GM19099 (cell line): ENCODE results near the gene DERL3.

Experiments used
- POLR2A ChIP-seq: IDR thresholded peaks from 3 replicates; pipeline ENCODE4 v1.6.1; 2011; ENCODE audit warnings: low read depth; ENCODE audit not compliant: insufficient read length; ENCODE audit errors: extremely low read depth

The DERL3 gene

DNA sequence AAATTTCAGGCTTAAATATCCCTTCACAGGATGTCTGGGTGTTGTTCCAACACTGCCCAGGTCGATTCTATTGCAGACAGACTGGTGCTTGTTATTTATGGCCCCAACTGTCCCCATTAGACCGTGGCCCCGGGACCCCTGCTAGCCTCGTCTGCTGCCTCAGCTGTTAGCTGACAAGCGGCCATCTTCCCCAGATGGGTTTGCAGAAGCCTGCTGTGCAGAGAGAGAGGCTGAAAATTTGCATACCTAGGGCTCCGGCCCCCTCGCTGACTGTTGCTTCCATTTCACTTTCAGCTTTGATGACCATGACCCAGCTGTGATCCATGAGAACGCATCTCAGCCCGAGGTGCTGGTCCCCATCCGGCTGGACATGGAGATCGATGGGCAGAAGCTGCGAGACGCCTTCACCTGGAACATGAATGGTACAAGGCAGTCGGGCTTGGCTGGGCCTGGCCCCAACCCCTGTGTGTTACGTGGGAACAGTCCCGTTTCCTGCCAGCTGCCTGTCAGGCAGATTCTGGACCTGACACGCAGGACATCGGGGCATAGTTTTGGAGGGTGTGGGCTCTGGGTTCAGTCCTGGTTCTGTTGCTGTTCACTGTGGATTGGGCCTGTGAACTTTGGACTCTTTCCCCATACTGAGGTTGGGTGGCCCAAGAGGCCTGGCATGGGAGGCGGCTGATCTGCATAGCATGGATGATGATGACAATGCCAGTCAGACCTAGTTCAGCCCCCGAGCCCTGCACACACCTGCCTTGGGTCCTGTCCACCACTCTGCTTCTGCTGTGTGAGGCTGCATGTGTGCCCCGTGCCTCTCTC, 35.6 kb downstream of the DERL3 start:
- peak; percentile 28 for TF ChIP-seq POLR2A

DNA sequence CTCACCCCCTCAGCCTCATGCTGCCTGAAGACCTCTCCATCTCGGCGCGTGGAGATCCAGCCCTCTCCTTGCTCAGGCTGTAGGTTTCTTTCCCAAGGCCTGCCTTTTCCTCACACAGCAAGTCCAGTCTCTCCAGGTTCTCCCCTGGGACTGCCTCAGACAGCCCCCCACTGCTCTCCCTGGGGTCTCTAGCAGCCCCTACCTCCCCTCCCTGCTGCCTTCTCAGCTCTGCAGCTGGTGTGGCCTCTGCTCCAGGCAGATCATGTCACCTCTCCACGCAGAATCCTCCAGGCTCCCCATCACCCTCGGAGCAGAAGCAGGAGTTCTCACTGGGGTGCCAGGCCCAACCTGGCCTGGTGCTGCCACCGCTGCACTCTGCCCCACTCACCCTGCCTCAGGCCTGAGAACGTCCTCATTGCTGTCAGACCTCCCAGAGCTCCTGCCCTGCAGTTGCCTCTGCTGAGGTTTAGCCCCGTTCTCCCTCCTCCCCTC, 36.9 kb downstream of the DERL3 start:
- TF ChIP-seq POLR2A = no peak

DNA sequence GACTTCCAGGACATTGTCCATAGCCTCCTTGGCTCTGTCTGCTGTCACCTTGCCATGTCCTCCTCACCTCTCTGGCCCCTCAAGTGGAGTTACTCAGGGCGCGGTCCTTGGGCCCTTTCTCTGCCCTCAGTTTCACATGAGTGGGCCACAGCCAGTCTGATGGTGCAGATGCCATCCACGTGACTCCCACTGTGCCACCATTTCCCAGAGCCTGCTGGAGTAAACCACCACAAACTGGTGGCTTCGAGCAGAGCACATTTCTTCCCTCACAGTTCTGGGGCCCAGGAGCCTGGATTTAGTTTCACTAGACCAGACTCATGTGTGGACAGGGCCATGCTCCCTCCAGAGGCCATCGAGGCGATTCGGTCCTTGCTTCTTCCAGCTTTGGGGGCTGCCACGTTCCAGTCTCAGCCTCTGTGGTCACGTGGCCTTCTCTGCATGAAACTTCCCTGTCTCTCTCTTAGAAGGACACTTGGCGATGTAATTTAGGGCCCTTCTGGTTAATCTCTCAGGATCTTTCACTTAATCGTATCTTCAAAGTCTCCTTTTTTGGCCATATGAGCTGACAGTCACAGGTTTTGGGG, 37.5 kb downstream of the DERL3 start:
- no peak for TF ChIP-seq POLR2A

DNA sequence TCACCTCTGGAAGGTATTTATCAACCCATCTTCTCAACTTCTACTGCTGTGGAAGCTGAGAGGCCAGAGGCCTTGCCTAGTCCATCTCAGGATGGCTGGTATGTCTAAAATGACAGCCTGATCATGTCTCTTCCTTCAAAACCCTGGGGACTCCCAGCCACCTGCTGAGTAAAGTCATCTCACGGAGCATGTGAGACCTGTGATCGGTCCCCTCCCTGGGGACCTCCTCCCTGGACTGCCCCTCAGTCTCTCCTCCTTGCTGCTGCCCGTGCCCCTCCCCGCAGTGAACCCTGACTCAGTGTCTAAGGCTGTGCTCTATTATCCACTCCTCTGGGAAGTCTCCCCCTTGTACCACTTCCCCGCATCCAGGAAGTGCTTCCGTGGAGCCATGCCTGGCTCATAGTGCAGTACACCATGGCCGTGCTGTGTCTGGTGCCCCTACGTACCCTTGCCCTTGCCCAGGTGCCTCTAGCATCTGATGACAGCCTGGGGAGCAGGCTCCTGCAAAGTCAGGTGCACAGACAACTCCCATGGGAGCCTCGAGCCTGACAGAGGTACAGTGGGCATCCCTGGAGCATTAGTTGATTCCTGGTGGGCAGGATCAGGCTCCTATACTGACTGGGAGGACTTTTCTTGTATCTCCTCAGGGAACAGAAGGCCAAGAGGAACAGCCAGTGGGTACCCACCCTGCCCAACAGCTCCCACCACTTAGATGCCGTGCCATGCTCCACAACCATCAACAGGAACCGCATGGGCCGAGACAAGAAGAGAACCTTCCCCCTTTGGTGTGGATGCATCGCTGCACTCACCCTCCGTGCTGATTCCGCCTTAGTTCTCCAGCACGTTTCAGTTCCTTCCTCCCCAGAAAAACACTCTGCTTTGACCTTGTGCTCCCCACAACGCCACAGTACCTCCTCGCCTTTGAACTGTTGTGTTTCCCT, 38.2 kb downstream of the DERL3 start:
- TF ChIP-seq POLR2A = peak; percentile 24

DNA sequence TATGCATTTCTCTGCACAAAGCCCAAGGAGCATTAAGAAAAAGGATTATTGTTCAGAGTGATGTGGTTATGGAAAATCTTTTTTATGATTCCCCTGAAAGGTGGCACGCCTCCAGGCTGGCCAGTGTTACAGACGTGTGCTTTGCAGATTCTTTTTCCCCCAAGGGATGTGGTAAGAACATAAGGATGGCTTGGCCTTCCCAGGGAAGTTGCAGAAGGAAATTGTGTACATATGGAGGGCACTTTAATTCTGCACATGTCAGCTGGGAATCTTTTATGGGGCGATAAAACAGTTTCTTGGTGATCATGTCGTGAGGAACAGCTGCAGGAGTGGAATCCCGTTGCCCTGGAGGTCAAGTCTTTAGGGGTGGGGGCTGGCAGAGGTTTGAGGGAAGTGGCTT, 42.3 kb downstream of the DERL3 start:
- no peak for TF ChIP-seq POLR2A

DNA sequence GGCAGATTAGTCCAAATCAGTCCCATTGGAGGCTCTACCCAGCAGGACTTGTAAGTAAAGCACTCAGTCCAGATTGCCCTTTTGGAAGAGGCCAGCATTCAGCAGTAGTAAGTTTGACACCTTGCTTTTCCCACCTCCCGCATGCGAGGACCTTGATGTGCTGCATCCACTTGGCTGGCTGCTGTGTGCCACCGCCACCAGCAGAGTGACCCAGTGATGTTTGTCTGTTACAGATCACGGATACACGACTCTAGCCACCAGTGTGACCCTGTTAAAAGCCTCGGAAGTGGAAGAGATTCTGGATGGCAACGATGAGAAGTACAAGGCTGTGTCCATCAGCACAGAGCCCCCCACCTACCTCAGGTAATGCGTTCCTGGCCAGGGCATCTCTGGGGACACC, 45.5 kb downstream of the DERL3 start:
- no peak for TF ChIP-seq POLR2A

DNA sequence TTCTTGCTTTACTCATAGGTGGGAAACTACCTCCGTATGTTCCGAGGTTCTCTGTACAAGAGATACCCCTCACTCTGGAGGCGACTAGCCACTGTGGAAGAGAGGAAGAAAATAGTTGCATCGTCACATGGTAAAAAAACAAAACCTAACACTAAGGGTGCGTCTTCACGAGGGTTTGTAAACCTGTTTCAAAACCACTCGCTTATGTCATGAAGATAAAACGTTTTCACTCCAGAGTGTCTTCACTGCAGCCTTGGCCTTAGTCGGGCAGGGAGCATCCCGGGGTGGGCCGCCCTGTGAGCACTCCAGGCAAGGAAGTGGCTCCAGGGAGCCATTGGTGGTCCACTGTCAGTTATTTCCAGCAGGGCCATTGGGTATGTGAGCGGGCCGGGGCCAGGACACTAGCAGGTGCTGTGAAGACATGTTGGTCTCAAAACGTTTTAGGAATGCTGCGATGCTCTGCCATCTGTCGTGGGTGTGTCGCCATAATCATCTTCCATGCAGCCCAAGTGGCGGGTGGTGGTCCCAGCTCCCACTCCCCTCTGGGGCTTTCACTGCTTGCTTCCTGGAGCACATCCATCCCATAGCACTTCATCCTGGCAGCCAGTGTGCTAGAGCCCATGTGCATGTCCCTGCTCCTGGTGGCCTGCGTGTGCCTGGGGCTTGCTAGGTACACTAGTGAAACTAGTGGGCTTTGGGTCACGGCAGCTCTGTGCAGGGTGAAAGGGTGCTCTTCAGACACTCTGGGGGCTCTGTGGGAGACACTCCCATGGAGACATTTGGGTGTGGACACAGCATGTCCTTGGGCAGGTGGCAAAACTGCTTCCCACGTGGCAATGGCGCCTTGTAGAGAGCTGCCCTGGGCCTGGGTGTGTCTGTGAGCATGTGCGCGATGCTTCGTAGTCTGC, 46.8 kb downstream of the DERL3 start:
- TF ChIP-seq POLR2A = no peak

DNA sequence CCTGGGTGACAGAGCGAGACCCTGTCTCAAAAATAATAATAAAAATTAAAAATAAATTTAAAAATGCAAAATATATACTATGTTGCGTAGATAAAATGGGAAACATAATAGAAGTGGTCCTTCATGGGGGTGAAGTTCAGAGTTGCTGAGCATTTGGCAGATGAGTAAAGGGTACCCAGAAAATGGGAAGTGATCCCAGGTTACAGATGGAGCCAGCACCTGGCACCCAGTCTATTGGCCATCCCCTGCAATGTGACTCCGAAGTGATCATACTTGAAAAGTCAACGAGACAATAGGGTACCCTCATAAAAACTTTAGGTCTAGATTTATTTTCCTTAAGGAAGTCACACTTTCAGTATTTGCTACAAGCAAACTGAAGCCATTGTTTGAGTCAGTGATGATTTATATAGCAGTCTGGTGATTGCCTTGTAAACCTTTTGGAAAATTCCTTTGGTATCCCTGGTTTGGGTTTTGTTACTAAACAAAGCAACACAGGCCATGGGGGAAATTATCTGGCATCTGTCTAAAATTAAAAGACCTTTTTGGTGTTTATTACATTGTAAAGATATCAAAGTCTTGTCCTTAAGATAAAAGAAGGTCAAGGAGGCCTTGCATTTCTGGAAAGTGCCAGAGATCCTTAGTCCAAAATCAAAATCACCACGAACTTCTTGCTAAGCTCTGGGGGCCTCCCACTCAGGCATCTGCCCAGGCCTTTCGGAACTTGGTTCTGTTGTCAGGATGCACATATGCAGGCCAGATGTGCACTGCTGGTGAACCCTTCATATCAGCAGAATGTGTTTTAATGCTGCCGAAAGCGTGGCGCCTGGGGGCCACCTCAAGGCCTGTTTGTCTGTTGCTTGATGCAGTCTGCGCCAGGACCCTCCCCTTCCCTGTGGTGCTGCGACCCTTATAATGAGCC, 47.7 kb downstream of the DERL3 start:
- no peak for TF ChIP-seq POLR2A

DNA sequence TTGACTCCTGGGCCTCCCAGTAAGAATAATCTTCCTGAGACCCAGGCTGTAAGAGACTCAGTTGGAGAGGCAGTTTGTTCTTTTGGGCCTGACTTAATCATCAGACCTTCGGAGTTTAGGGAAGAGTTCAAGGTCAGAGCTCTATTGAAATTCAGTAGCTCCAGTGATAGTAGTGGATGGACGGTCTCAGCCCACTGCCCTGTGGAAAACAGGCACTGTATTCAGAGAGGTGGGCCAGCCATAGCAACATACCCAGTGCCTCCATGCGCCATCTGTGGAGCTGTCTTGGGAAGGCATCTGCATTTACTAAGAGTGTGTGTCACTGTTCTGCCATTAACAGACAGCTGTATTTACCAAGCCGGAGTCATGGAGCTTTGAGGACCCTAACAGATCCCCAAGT, 49.2 kb downstream of the DERL3 start:
- no peak for TF ChIP-seq POLR2A

DNA sequence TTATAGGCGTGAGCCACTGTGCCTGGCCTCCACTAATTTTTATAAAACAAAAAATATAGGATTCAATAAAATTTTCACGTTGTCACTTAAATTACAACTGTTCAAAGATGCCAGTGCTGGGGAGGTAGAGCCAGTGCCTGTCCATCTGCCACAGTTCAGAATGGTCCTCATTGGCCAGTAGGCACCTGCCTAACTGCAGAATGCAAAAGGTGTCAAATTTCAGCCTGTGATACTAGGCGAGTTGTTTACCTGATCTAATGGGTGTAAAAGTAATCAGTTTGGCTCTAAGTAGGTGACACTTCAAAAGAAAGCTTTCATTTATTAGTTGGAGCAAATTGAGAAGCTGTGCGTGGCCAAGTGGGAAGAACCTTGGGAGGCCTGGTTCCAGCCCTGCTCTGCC, 49.7 kb downstream of the DERL3 start:
- TF ChIP-seq POLR2A = no peak

DNA sequence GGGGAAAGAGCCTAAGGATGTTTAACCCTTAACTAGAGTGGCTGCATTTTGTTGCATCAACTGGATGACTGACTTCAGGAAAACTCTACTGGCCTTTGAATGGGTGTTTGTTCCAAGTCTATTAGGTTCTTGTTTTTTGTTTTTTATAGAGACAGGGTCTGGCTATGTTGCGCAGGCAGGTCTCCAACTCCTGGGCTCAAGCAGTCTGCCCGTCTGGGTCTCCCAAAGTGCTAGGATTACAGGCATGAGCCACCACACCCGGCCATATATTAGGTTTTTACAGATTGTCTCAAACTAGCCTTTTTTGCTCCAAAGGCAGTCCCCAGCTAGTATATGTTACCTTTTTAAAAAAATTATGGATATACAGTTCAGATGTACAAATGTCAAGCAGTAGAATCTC, 50.9 kb downstream of the DERL3 start:
- no peak for TF ChIP-seq POLR2A

DNA sequence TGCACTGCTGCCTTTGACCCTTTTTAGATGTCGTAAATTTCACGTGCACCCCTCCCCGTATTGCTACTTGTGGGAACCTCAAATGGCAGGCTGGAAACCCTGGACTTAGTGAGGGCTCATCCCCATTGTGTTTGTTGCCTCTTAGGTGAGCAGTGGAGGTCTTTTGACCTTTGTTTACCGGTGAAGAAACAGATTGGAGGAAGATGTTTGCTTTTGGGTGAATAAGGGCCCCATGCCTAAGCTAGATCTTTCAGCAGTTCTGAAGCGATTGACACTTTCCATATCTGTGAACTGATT, 51.3 kb downstream of the DERL3 start:
- TF ChIP-seq POLR2A = no peak

DNA sequence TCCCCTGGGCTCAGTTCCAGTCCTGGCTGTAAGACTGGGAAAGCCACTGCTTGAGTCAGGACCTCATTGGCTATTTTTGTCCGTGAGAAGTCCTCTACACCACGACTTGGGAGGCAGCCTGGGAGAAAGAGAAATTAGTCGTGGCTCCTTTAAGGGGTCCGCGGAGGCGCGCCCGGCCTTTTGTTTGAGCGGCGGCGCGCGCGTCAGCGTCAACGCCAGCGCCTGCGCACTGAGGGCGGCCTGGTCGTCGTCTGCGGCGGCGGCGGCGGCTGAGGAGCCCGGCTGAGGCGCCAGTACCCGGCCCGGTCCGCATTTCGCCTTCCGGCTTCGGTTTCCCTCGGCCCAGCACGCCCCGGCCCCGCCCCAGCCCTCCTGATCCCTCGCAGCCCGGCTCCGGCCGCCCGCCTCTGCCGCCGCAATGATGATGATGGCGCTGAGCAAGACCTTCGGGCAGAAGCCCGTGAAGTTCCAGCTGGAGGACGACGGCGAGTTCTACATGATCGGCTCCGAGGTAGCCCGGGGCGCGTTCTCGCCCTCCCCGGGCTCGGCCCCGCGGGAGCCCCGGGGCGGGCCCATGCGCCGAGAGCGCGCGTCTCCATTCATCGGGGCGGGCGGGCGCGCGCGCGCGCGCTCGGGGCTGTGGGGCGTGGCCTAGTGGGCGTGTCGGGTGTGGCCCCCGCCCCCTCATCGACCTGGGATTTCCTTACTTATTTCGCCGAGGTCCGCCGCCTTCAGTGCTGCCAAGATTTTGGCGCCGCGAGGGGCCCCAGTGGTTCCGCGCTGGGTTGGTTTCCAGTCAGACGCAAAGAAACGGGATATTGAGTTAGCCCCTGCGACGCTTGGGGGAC, 51.8 kb downstream of the DERL3 start, which contains the start of gene SMARCB1:
TSS of gene SMARCB1 (plus strand) at position 215 of the 848 bp plus-strand sequence. CDS start at position 419, 204 bp downstream.
- peak; percentile 81 for TF ChIP-seq POLR2A
